ENCODE measurements around the gene PCCA. TPM values are rescaled to one million over a fixed set of nuclear protein-coding genes. Genes with fewer than 3 reads are reported as not detected.

The PCCA gene, protein sequence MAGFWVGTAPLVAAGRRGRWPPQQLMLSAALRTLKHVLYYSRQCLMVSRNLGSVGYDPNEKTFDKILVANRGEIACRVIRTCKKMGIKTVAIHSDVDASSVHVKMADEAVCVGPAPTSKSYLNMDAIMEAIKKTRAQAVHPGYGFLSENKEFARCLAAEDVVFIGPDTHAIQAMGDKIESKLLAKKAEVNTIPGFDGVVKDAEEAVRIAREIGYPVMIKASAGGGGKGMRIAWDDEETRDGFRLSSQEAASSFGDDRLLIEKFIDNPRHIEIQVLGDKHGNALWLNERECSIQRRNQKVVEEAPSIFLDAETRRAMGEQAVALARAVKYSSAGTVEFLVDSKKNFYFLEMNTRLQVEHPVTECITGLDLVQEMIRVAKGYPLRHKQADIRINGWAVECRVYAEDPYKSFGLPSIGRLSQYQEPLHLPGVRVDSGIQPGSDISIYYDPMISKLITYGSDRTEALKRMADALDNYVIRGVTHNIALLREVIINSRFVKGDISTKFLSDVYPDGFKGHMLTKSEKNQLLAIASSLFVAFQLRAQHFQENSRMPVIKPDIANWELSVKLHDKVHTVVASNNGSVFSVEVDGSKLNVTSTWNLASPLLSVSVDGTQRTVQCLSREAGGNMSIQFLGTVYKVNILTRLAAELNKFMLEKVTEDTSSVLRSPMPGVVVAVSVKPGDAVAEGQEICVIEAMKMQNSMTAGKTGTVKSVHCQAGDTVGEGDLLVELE
- total RNA-seq (86.2 TPM), polyA plus RNA-seq (ENCODE audit: insufficient read depth, low read depth, low replicate concordance) (222 TPM)
- long read RNA-seq, donor 1, partial matches to known transcripts, result 0 of 17 reads
- long read RNA-seq, donor 1, other reads (novel, unspliced or antisense), result 13 of 17 reads
- long read RNA-seq, donor 2, partial matches to known transcripts, result 6 of 9 reads
- long read RNA-seq, donor 2, other reads (novel, unspliced or antisense), result 0 of 9 reads
- long read RNA-seq, donor 3, transcript PCCA-202 (24 exons, 2,494 nt), result major isoform, 5 of 31 reads
- long read RNA-seq, donor 3, partial matches to known transcripts, result 26 of 31 reads
- long read RNA-seq, donor 3, other reads (novel, unspliced or antisense), result 0 of 31 reads
- long read RNA-seq, donor 4, partial matches to known transcripts, result 0 of 4 reads
- long read RNA-seq, donor 4, other reads (novel, unspliced or antisense), result 0 of 4 reads
- long read RNA-seq, donor 5, result 0 reads
- long read RNA-seq, donor 6, partial matches to known transcripts, result 29 of 32 reads
- long read RNA-seq, donor 6, other reads (novel, unspliced or antisense), result 0 of 32 reads
- long read RNA-seq, donor 7, transcript PCCA-202 (24 exons, 2,494 nt), result major isoform, 40 of 67 reads
- long read RNA-seq, donor 7, transcript PCCA-201 (23 exons, 2,418 nt), result minor isoform, 5 of 67 reads
- long read RNA-seq, donor 7, partial matches to known transcripts, result 4 of 67 reads
- long read RNA-seq, donor 7, other reads (novel, unspliced or antisense), result 17 of 67 reads
- long read RNA-seq, donor 8, partial matches to known transcripts, result 9 of 11 reads
- long read RNA-seq, donor 8, other reads (novel, unspliced or antisense), result 0 of 11 reads
- long read RNA-seq, donor 9, partial matches to known transcripts, result 6 of 8 reads
- long read RNA-seq, donor 9, other reads (novel, unspliced or antisense), result 0 of 8 reads
- long read RNA-seq, donor 10, partial matches to known transcripts, result 0 of 1 reads
- long read RNA-seq, donor 10, other reads (novel, unspliced or antisense), result 0 of 1 reads

DNA sequence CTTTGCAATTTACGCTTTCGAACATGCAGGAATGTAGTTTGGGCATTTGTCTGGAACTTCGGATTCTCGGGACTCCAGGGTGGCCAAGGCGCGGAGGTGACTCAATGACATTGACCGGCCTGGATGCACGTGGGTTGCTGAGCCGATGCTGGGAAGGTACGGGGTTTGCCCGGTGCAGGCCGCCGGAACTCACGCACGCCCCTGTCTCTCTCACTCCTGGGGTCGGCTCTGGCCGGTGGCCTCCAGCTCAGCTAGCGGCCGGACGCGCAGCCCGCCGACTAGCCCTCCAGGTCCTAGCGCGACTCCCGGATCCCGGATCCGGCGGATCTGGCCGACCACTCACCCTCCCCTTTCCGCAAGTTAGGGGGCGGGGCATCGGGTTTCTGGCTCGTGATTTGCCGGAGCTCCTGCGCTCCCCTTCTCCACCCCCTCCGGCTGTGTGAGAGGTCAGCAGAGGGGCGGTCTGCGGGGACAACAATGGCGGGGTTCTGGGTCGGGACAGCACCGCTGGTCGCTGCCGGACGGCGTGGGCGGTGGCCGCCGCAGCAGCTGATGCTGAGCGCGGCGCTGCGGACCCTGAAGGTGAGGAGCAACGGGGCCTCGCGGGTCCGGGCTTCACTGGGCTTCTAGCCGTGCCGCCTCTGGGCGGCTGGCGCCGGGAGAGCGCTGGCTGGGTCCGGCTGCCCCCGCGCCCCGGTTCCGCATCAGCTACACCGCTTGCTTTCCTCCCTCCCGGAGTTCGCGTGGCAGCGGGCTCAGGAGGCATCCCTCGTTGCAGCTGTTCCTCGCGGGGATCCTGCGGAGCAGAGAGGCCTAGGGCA lies at the start of gene PCCA:
PCCA (plus strand) TSS at position 450 of the 821 bp plus-strand sequence; CDS start at position 478, 28 bp downstream.
- Histone ChIP-seq H3K9ac (ENCODE audit: low read length in 3 of 3) (peak within 1 kb of the TSS; percentile 63 to 95 (median 93)), H3K27me3 (ENCODE audit: control insufficient read depth, insufficient read depth, low read length) (no peaks in the 10 kb centered on the region), H3K4me3 (ENCODE audit: low read length in 3 of 3) (peak within 1 kb of the TSS; percentile 59 to 89 (median 86)), H3K4me1 (ENCODE audit: control insufficient read depth in 2 of 3, insufficient read depth in 2 of 3, low read depth in 1 of 3, low read length in 3 of 3) (peaks cover 4 to 12% (median 5%) of the 10 kb centered on the region in 3 donors), H3K9me3 (ENCODE audit: control insufficient read depth in 2 of 3, insufficient read depth in 1 of 3, low read length in 3 of 3) (no peaks in the 10 kb centered on the region), H3K36me3 (ENCODE audit: control insufficient read depth in 2 of 3, insufficient read depth in 3 of 3, low read length in 3 of 3) (no peaks in the 10 kb centered on the region), H3K27ac (ENCODE audit: low read depth in 2 of 2, low read length in 2 of 2) (peak within 1 kb of the TSS; percentile 89 to 95)
- peak; percentile 97 to 99 (median 98) for DNase-seq
- TF ChIP-seq, protein P1, sequence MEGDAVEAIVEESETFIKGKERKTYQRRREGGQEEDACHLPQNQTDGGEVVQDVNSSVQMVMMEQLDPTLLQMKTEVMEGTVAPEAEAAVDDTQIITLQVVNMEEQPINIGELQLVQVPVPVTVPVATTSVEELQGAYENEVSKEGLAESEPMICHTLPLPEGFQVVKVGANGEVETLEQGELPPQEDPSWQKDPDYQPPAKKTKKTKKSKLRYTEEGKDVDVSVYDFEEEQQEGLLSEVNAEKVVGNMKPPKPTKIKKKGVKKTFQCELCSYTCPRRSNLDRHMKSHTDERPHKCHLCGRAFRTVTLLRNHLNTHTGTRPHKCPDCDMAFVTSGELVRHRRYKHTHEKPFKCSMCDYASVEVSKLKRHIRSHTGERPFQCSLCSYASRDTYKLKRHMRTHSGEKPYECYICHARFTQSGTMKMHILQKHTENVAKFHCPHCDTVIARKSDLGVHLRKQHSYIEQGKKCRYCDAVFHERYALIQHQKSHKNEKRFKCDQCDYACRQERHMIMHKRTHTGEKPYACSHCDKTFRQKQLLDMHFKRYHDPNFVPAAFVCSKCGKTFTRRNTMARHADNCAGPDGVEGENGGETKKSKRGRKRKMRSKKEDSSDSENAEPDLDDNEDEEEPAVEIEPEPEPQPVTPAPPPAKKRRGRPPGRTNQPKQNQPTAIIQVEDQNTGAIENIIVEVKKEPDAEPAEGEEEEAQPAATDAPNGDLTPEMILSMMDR (IDR thresholded peaks at IDR 0.05; ENCODE audit: borderline replicate concordance, extremely low read depth, insufficient read depth), result no peak
- FAIRE-seq, result peak; percentile 38
- intact Hi-C loops (cut with DNase I), result no loop called here

DNA sequence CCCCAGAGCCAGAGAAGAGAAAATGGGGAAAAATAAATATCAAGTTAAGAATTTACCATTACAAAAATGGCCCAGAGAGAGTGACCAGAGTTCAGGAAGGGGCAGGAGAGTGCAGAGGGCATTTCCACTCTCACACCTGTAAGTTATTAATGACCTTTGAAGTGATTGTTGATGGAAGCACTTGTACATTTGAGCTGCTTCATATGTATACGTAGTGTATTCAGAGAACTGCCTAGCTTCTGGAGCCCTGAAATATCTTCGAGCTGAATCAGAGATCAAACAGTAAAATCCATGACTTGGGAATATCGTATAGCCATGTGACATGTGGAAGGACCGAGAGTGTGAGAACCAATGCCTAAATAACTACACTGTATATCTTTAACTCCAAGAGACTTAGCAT lies 49.2 kb upstream of the PCCA start:
- TF ChIP-seq, protein P1 (IDR thresholded peaks at IDR 0.05; ENCODE audit: borderline replicate concordance, extremely low read depth, insufficient read depth), result no peak
- FAIRE-seq (no peak), DNase-seq (no peak)
- intact Hi-C loops (cut with DNase I), result no loop called here
- H3K9ac ChIP-seq (ENCODE audit: low read length in 3 of 3), result no peak overlapping the region
- no peaks in the 10 kb centered on the region for H3K4me1 ChIP-seq (ENCODE audit: control insufficient read depth in 2 of 3, insufficient read depth in 2 of 3, low read depth in 1 of 3, low read length in 3 of 3)
- no peak overlapping the region for H3K27ac ChIP-seq (ENCODE audit: low read depth in 2 of 2, low read length in 2 of 2)
- H3K9me3 ChIP-seq (ENCODE audit: control insufficient read depth in 2 of 3, insufficient read depth in 1 of 3, low read length in 3 of 3), result no peaks in the 10 kb centered on the region
- no peak overlapping the region for H3K4me3 ChIP-seq (ENCODE audit: low read length in 3 of 3)
- H3K36me3 ChIP-seq (ENCODE audit: control insufficient read depth in 2 of 3, insufficient read depth in 3 of 3, low read length in 3 of 3), result no peaks in the 10 kb centered on the region
- H3K27me3 ChIP-seq (ENCODE audit: control insufficient read depth, insufficient read depth, low read length), result no peaks in the 10 kb centered on the region
